Measurements from ENCODE around the gene DNAJC9.

The DNAJC9 gene

DNA sequence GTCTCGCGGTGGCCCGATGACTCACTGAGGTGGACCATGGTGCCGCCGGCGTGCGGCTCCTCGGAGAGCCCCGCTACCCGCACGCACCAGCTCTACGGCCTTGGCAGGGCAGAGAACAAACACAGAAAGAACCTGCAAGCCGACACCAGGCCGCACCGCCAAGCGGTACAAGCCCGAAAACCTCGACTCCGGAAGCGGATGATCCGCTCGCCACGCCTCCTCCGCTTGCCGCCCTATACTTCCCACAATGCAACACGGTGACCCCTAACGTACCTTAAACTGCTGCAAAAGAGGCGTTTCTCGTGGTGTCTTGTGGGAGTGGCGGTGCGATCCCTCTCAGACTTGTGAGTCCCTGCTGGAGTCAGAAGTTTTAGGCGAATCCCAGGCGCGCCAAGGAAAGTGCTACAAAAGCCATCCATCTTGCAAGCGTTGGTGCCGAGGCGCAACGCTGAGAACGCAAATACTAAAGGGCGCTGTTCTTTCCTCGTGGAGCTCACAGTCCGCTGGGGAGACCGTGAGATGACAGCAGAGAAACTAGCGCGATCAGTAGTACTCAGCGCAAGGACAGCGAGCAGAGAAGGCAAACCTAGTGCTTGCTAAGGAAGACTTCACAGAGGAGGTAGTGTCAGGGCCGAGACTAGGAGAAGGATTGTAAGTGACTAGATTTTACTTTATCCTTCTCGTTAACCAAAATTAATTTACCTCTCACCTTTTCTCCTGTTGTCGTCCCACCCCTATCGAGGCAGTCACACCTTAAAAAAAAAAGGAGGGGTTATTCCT lies 5.6 kb upstream of the DNAJC9 start, which contains the start of gene MRPS16 (continued):
- TF ChIP-seq ZNF488 (tag by site-specific recombination; IDR thresholded peaks at IDR 0.05) (no peak), ZFHX2 (tag by site-specific recombination; conservative IDR thresholded peaks at IDR 0.05) (peak; percentile 34; the same call in 1 of the 2 replicates), ZNF157 (tag by site-specific recombination; IDR thresholded peaks at IDR 0.05) (no peak), ZNF24 (tag by site-specific recombination; IDR thresholded peaks at IDR 0.05) (peak; percentile 71), ZNF292 (tag by site-specific recombination; IDR thresholded peaks at IDR 0.05; ENCODE audit: borderline replicate concordance, low read depth) (no peak), ZNF791 (tag by site-specific recombination; IDR thresholded peaks at IDR 0.05) (no peak), ZNF341 (tag by site-specific recombination; IDR thresholded peaks at IDR 0.05; ENCODE audit: low read depth) (peak; percentile 5; the same call in 1 of the 2 replicates), ZNF529 (tag by site-specific recombination; IDR thresholded peaks at IDR 0.05; ENCODE audit: insufficient replicate concordance) (no peak), ZNF777 (tag by site-specific recombination; IDR thresholded peaks at IDR 0.05; ENCODE audit: borderline replicate concordance) (no peak), ZNF214 (tag by site-specific recombination; IDR thresholded peaks at IDR 0.05; ENCODE audit: borderline replicate concordance) (no peak), PATZ1 (tag by site-specific recombination; IDR thresholded peaks at IDR 0.05) (no peak; the same call in 1 of the 2 replicates), ZBTB48 (tag by site-specific recombination; IDR thresholded peaks at IDR 0.05) (peak; percentile 97), OVOL3 (tag by site-specific recombination; IDR thresholded peaks at IDR 0.05) (peak; percentile 91), ZNF174 (tag by site-specific recombination; IDR thresholded peaks at IDR 0.05) (no peak), ZNF274 (IDR thresholded peaks at IDR 0.05; ENCODE audit: low read length) (no peak), ZNF274 (tag by site-specific recombination; IDR thresholded peaks at IDR 0.05; ENCODE audit: borderline replicate concordance) (no peak), ZNF548 (tag by site-specific recombination; IDR thresholded peaks at IDR 0.05) (no peak), GLI2 (tag by site-specific recombination; IDR thresholded peaks at IDR 0.05; ENCODE audit: borderline replicate concordance, low read depth) (no peak), SCRT2 (tag by site-specific recombination; IDR thresholded peaks at IDR 0.05) (no peak), ZNF354C (tag by site-specific recombination; IDR thresholded peaks at IDR 0.05; ENCODE audit: borderline replicate concordance, low read depth) (no peak), ZNF555 (tag by site-specific recombination; conservative IDR thresholded peaks at IDR 0.05) (no peak), GFI1B (tag by site-specific recombination; IDR thresholded peaks at IDR 0.05) (no peak), AEBP2 (tag by site-specific recombination; IDR thresholded peaks at IDR 0.05; ENCODE audit: borderline replicate concordance) (no peak), ZNF391 (tag by site-specific recombination; IDR thresholded peaks at IDR 0.05; ENCODE audit: borderline replicate concordance, low read depth) (no peak), ZNF623 (tag by site-specific recombination; IDR thresholded peaks at IDR 0.05) (no peak), ZNF114 (tag by site-specific recombination; IDR thresholded peaks at IDR 0.05) (no peak), ZNF600 (tag by site-specific recombination; IDR thresholded peaks at IDR 0.05) (peak; percentile 89), OSR2 (tag by site-specific recombination; IDR thresholded peaks at IDR 0.05) (no peak)
- TF ChIP-seq, protein P1, sequence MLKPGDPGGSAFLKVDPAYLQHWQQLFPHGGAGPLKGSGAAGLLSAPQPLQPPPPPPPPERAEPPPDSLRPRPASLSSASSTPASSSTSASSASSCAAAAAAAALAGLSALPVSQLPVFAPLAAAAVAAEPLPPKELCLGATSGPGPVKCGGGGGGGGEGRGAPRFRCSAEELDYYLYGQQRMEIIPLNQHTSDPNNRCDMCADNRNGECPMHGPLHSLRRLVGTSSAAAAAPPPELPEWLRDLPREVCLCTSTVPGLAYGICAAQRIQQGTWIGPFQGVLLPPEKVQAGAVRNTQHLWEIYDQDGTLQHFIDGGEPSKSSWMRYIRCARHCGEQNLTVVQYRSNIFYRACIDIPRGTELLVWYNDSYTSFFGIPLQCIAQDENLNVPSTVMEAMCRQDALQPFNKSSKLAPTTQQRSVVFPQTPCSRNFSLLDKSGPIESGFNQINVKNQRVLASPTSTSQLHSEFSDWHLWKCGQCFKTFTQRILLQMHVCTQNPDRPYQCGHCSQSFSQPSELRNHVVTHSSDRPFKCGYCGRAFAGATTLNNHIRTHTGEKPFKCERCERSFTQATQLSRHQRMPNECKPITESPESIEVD (tag by site-specific recombination; IDR thresholded peaks at IDR 0.05) = no peak
- TF ChIP-seq, protein P2, sequence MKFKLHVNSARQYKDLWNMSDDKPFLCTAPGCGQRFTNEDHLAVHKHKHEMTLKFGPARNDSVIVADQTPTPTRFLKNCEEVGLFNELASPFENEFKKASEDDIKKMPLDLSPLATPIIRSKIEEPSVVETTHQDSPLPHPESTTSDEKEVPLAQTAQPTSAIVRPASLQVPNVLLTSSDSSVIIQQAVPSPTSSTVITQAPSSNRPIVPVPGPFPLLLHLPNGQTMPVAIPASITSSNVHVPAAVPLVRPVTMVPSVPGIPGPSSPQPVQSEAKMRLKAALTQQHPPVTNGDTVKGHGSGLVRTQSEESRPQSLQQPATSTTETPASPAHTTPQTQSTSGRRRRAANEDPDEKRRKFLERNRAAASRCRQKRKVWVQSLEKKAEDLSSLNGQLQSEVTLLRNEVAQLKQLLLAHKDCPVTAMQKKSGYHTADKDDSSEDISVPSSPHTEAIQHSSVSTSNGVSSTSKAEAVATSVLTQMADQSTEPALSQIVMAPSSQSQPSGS (tag by site-specific recombination; IDR thresholded peaks at IDR 0.05; ENCODE audit: low read depth) = no peak
- TF ChIP-seq, protein P3, sequence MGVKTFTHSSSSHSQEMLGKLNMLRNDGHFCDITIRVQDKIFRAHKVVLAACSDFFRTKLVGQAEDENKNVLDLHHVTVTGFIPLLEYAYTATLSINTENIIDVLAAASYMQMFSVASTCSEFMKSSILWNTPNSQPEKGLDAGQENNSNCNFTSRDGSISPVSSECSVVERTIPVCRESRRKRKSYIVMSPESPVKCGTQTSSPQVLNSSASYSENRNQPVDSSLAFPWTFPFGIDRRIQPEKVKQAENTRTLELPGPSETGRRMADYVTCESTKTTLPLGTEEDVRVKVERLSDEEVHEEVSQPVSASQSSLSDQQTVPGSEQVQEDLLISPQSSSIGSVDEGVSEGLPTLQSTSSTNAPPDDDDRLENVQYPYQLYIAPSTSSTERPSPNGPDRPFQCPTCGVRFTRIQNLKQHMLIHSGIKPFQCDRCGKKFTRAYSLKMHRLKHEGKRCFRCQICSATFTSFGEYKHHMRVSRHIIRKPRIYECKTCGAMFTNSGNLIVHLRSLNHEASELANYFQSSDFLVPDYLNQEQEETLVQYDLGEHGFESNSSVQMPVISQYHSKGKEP (tag by site-specific recombination; IDR thresholded peaks at IDR 0.05) = no peak
